ENCODE results near the gene SLC45A3.
A peak's percentile ranks its signal among the peaks of the same experiment; 100 is the strongest.
"Not testable (repeated sequence)": the region's sequence is repeated elsewhere in the genome, so short reads cannot be mapped to it uniquely, and the experiment has no call there.

SLC45A3 gene

GRCh38 chr1:205680073-205680851 lies at the start of gene SLC45A3:
TSS of gene SLC45A3 (minus strand) at chr1:205680509. CDS start at chr1:205664656, 15,853 bp downstream.
- peak; percentile 28 for DNase-seq

GRCh38 chr1:205726619-205727125 lies 46.4 kb upstream of the SLC45A3 start:
- DNase-seq = no peak

GRCh38 chr1:205725514-205725913 lies 45.2 kb upstream of the SLC45A3 start:
- DNase-seq = no peak

- DNase-seq = not testable (repeated sequence)
Measured at GRCh38 chr1:205720740-205721139, 40.4 kb upstream of the SLC45A3 start.

GRCh38 chr1:205719762-205720161 lies 39.5 kb upstream of the SLC45A3 start:
- peak; percentile 33 for DNase-seq

GRCh38 chr1:205719015-205719414 lies 38.7 kb upstream of the SLC45A3 start:
- DNase-seq = no peak

GRCh38 chr1:205716371-205717132 lies 36.2 kb upstream of the SLC45A3 start:
- peak; percentile 12 for DNase-seq

GRCh38 chr1:205715628-205716027 lies 35.3 kb upstream of the SLC45A3 start:
- no peak for DNase-seq

- DNase-seq = no peak
Measured at GRCh38 chr1:205714906-205715246, 34.6 kb upstream of the SLC45A3 start.

GRCh38 chr1:205714190-205714905 lies 34.0 kb upstream of the SLC45A3 start:
- DNase-seq = no peak

- DNase-seq = peak; percentile 80
Measured at GRCh38 chr1:205711105-205712048, 31.1 kb upstream of the SLC45A3 start.

GRCh38 chr1:205710201-205711062 lies 30.1 kb upstream of the SLC45A3 start:
- no peak for DNase-seq

- DNase-seq = no peak
Measured at GRCh38 chr1:205709640-205710039, 29.3 kb upstream of the SLC45A3 start.

- DNase-seq = no peak
Measured at GRCh38 chr1:205709059-205709398, 28.7 kb upstream of the SLC45A3 start.

- no peak for DNase-seq
Measured at GRCh38 chr1:205706601-205707502, 26.5 kb upstream of the SLC45A3 start.

- DNase-seq = no peak
Measured at GRCh38 chr1:205704903-205705302, 24.6 kb upstream of the SLC45A3 start.

- DNase-seq = no peak
Measured at GRCh38 chr1:205703072-205703471, 22.8 kb upstream of the SLC45A3 start.

GRCh38 chr1:205701891-205702290 lies 21.6 kb upstream of the SLC45A3 start:
- no peak for DNase-seq

- no peak for DNase-seq
Measured at GRCh38 chr1:205701420-205701819, 21.1 kb upstream of the SLC45A3 start.

- no peak for DNase-seq
Measured at GRCh38 chr1:205700865-205701401, 20.6 kb upstream of the SLC45A3 start.
